ENCODE results near the gene YTHDF2. TPM values are rescaled to one million over a fixed set of nuclear protein-coding genes. Genes with fewer than 3 reads are reported as not detected.
A peak's percentile ranks its signal among the peaks of the same experiment; 100 is the strongest.
"Not testable (repeated sequence)": the region's sequence is repeated elsewhere in the genome, so short reads cannot be mapped to it uniquely, and the experiment has no call there.

YTHDF2 gene
- polyA plus RNA-seq, 4 donors, result 39.1 to 59.0 (median 43.8) TPM

- H3K27me3 ChIP-seq (ENCODE audit: control insufficient read depth in 3 of 3, insufficient read depth in 3 of 3, low read length in 3 of 3), result no peaks in the 10 kb centered on the region
- H3K9me3 ChIP-seq (ENCODE audit: control insufficient read depth in 2 of 2, insufficient read depth in 1 of 2, low read depth in 1 of 2, low read length in 1 of 2), result no peaks in the 10 kb centered on the region
- no peak overlapping the region for H3K4me3 ChIP-seq (ENCODE audit: low read depth in 1 of 3, low read length in 3 of 3)
- no peak for FAIRE-seq
- no peak for DNase-seq
- WGBS, 3 donors, result 80 to 86% (median 84%) methylated on average over 5 of the region's 5 CpGs
- peaks cover 5 to 57% (median 5%) of the 10 kb centered on the region in 3 donors for H3K36me3 ChIP-seq (ENCODE audit: control insufficient read depth in 3 of 3, insufficient read depth in 2 of 3, low read depth in 1 of 3, low read length in 3 of 3)
- no peak overlapping the region for H3K27ac ChIP-seq (ENCODE audit: low read depth in 1 of 3, low read length in 2 of 3)
- peaks cover 11 to 24% (median 16%) of the 10 kb centered on the region in 3 donors for H3K4me1 ChIP-seq (ENCODE audit: control insufficient read depth in 3 of 3, insufficient read depth in 2 of 3, low read depth in 1 of 3, low read length in 2 of 3)
Observed at GRCh38 chr1:28750330-28750729, 13.6 kb downstream of the YTHDF2 start.

- H3K27me3 ChIP-seq (ENCODE audit: control insufficient read depth in 3 of 3, insufficient read depth in 3 of 3, low read length in 3 of 3); H3K9me3 ChIP-seq (ENCODE audit: control insufficient read depth in 2 of 2, insufficient read depth in 1 of 2, low read depth in 1 of 2, low read length in 1 of 2); DNase-seq; H3K4me3 ChIP-seq (ENCODE audit: low read depth in 1 of 3, low read length in 3 of 3); H3K27ac ChIP-seq (ENCODE audit: low read depth in 1 of 3, low read length in 2 of 3); FAIRE-seq: not testable (repeated sequence)
- H3K36me3 ChIP-seq (ENCODE audit: control insufficient read depth in 3 of 3, insufficient read depth in 2 of 3, low read depth in 1 of 3, low read length in 3 of 3), result peaks cover under 1 to 52% (median 5%) of the 10 kb centered on the region in 3 donors
- 70 to 83% (median 80%) methylated on average over 7 to 8 of the region's 8 CpGs for WGBS, 3 donors
- peaks cover 13 to 23% (median 18%) of the 10 kb centered on the region in 3 donors for H3K4me1 ChIP-seq (ENCODE audit: control insufficient read depth in 3 of 3, insufficient read depth in 2 of 3, low read depth in 1 of 3, low read length in 2 of 3)
Observed at GRCh38 chr1:28750771-28751294, 14.1 kb downstream of the YTHDF2 start.

DNA sequence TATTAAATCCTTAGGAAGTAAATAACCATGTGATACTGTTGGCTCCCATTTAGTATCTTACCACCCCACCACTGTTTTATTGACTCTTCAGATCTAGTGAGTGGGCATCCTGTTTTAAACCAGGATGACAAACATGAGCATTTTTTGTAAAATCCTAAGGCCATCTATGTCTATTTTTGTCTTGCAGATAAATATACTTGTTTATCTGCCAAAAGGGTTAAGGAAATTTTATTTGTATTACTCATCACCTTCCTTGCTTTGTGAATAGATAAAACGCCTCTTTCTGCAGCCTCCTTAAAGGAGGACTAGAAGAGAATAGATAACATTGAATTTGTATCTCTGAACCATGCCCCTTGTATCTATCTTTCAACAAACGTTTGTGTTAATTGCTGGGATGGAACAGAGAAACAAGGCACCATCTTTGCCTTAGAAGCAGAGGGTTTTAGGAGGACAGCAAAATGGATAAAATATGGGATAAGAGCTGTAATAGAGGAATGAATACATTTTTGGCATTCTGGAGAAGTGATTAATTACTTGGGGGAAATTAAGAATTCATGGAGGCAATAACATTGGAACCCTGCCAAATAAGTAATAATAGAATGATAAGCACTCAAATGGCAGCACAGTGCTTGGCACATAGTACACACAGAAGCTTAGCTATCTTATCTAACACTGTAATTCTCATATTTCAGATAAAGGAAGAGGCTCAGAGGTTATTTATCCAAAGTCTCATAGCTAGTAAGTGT lies 14.7 kb downstream of the YTHDF2 start:
- Histone ChIP-seq H3K27ac (ENCODE audit: low read depth in 1 of 3, low read length in 2 of 3) (no peak overlapping the region), H3K4me3 (ENCODE audit: low read depth in 1 of 3, low read length in 3 of 3) (no peak overlapping the region), H3K9me3 (ENCODE audit: control insufficient read depth in 2 of 2, insufficient read depth in 1 of 2, low read depth in 1 of 2, low read length in 1 of 2) (no peaks in the 10 kb centered on the region), H3K36me3 (ENCODE audit: control insufficient read depth in 3 of 3, insufficient read depth in 2 of 3, low read depth in 1 of 3, low read length in 3 of 3) (peaks cover 0 to 49% (median 3%) of the 10 kb centered on the region in 3 donors), H3K4me1 (ENCODE audit: control insufficient read depth in 3 of 3, insufficient read depth in 2 of 3, low read depth in 1 of 3, low read length in 2 of 3) (peaks cover 13 to 24% (median 22%) of the 10 kb centered on the region in 3 donors), H3K27me3 (ENCODE audit: control insufficient read depth in 3 of 3, insufficient read depth in 3 of 3, low read length in 3 of 3) (no peaks in the 10 kb centered on the region)
- no peak for FAIRE-seq
- 5 to 21% (median 15%) methylated on average over 2 of the region's 2 CpGs for WGBS, 3 donors
- DNase-seq, result peak; percentile 20 to 79

DNA sequence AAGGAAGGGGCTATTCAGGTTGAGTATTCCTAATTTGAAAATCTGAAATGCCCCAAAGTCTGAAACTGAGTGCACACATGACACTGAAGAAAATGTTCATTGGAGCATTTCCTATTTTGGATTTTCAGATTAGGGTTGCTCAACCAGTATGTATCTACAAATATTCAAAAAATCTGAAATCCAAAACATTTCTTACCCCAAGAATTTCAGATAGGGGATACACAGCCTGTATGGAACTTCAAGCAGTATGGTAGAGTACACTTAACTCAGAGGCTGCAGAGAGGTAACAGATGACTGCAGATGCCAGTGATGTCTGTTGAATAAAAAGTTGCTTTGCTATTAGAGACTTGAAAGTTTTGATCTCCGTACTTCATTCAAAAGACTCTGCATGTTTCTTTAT lies 19.0 kb downstream of the YTHDF2 start:
- Histone ChIP-seq H3K4me3 (ENCODE audit: low read depth in 1 of 3, low read length in 3 of 3) (no peak overlapping the region), H3K4me1 (ENCODE audit: control insufficient read depth in 3 of 3, insufficient read depth in 2 of 3, low read depth in 1 of 3, low read length in 2 of 3) (peaks cover 10 to 16% (median 14%) of the 10 kb centered on the region in 3 donors), H3K27ac (ENCODE audit: low read depth in 1 of 3, low read length in 2 of 3) (no peak overlapping the region), H3K36me3 (ENCODE audit: control insufficient read depth in 3 of 3, insufficient read depth in 2 of 3, low read depth in 1 of 3, low read length in 3 of 3) (peaks cover 0 to 47% (median 5%) of the 10 kb centered on the region in 3 donors), H3K9me3 (ENCODE audit: control insufficient read depth in 2 of 2, insufficient read depth in 1 of 2, low read depth in 1 of 2, low read length in 1 of 2) (no peaks in the 10 kb centered on the region), H3K27me3 (ENCODE audit: control insufficient read depth in 3 of 3, insufficient read depth in 3 of 3, low read length in 3 of 3) (no peaks in the 10 kb centered on the region)
- WGBS, 3 donors, result 19 to 51% (median 21%) methylated on average over 1 of the region's 1 CpG
- FAIRE-seq (no peak), DNase-seq (no peak)

DNA sequence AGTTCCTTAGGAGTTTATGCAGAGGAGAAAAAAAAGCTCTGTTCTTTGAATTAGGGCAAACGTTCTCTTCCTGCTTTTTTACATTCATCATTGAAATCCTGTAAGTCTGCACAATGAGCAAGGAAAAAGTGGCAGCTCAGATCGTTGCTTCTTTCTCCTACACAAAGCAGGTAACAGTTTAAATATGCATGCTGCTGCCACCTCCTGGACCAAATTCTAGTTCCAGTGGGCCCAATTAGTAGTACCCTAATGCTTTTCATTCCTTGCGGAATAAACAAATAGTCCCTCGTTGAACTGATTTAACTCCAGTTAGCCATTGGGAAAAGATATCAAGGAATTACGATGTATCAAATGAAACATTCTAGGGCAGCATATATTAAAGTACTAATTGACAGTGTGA lies 20.1 kb downstream of the YTHDF2 start:
- H3K4me1 ChIP-seq (ENCODE audit: control insufficient read depth in 3 of 3, insufficient read depth in 2 of 3, low read depth in 1 of 3, low read length in 2 of 3), result peaks cover 8 to 14% (median 13%) of the 10 kb centered on the region in 3 donors
- no peak for FAIRE-seq
- peak in 1 of 2 donors; percentile 18 for DNase-seq

DNA sequence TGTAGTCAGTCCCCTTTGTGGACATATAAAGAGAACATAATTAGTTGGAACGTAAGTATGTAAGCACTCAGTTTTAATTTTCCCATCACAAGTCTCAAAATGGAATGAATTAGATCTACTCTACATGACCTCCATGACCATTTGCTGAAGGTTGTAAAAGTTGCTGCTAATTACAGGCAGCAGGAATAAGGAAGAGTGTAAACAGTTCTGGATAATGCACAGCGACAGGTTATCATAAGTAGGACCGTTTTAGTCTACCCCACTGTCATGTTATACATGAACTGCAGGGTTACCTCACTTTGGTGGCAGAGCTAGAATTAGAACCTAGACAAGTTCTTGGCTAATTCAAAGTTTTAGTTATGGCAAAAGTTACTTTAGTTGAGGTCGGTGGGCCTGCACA lies 21.7 kb downstream of the YTHDF2 start:
- FAIRE-seq, result no peak
- no peaks in the 10 kb centered on the region for H3K27me3 ChIP-seq (ENCODE audit: control insufficient read depth in 3 of 3, insufficient read depth in 3 of 3, low read length in 3 of 3)
- no peak for DNase-seq
- 56 to 76% (median 62%) methylated on average over 4 of the region's 4 CpGs for WGBS, 3 donors
- H3K4me3 ChIP-seq (ENCODE audit: low read depth in 1 of 3, low read length in 3 of 3), result no peak overlapping the region
- H3K4me1 ChIP-seq (ENCODE audit: control insufficient read depth in 3 of 3, insufficient read depth in 2 of 3, low read depth in 1 of 3, low read length in 2 of 3), result peaks cover 8 to 14% (median 13%) of the 10 kb centered on the region in 3 donors
- no peak overlapping the region for H3K27ac ChIP-seq (ENCODE audit: low read depth in 1 of 3, low read length in 2 of 3)
- H3K9me3 ChIP-seq (ENCODE audit: control insufficient read depth in 2 of 2, insufficient read depth in 1 of 2, low read depth in 1 of 2, low read length in 1 of 2), result no peaks in the 10 kb centered on the region
- H3K36me3 ChIP-seq (ENCODE audit: control insufficient read depth in 3 of 3, insufficient read depth in 2 of 3, low read depth in 1 of 3, low read length in 3 of 3), result peaks cover 0 to 45% (median 5%) of the 10 kb centered on the region in 3 donors

More for the DNA sequence above, 20.1 kb downstream of the YTHDF2 start:
- 44 to 48% (median 44%) methylated on average over 5 of the region's 5 CpGs for WGBS, 3 donors
- Histone ChIP-seq H3K36me3 (ENCODE audit: control insufficient read depth in 3 of 3, insufficient read depth in 2 of 3, low read depth in 1 of 3, low read length in 3 of 3) (peaks cover 0 to 51% (median 5%) of the 10 kb centered on the region in 3 donors), H3K27me3 (ENCODE audit: control insufficient read depth in 3 of 3, insufficient read depth in 3 of 3, low read length in 3 of 3) (no peaks in the 10 kb centered on the region), H3K27ac (ENCODE audit: low read depth in 1 of 3, low read length in 2 of 3) (no peak overlapping the region), H3K9me3 (ENCODE audit: control insufficient read depth in 2 of 2, insufficient read depth in 1 of 2, low read depth in 1 of 2, low read length in 1 of 2) (no peaks in the 10 kb centered on the region), H3K4me3 (ENCODE audit: low read depth in 1 of 3, low read length in 3 of 3) (no peak overlapping the region)

DNA sequence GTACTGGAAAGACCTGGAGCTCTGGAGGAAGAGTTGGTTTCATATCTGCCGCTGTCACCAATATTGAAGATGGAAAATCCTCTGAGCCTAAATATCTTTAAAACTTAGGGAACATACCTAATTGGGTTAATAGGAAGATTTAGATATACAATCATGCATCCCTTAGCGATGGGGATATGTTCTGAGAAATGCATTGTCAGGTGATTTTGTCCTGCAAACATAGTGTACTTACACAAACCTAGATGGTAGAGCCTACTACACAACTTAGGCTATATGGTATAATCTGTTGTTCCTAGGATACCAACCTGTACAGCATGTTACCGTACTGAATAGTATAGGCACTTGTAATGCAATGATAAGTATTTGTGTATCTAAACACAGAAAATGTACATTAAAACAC lies 22.5 kb downstream of the YTHDF2 start:
- WGBS, 3 donors, result 94 to 98% (median 97%) methylated on average over 3 of the region's 3 CpGs
- Histone ChIP-seq H3K4me3 (ENCODE audit: low read depth in 1 of 3, low read length in 3 of 3) (no peak overlapping the region), H3K4me1 (ENCODE audit: control insufficient read depth in 3 of 3, insufficient read depth in 2 of 3, low read depth in 1 of 3, low read length in 2 of 3) (peaks cover 7 to 14% (median 9%) of the 10 kb centered on the region in 3 donors), H3K27me3 (ENCODE audit: control insufficient read depth in 3 of 3, insufficient read depth in 3 of 3, low read length in 3 of 3) (no peaks in the 10 kb centered on the region), H3K36me3 (ENCODE audit: control insufficient read depth in 3 of 3, insufficient read depth in 2 of 3, low read depth in 1 of 3, low read length in 3 of 3) (peaks cover 0 to 43% (median 3%) of the 10 kb centered on the region in 3 donors), H3K9me3 (ENCODE audit: control insufficient read depth in 2 of 2, insufficient read depth in 1 of 2, low read depth in 1 of 2, low read length in 1 of 2) (no peaks in the 10 kb centered on the region), H3K27ac (ENCODE audit: low read depth in 1 of 3, low read length in 2 of 3) (no peak overlapping the region)
- FAIRE-seq (no peak), DNase-seq (no peak)

- Histone ChIP-seq H3K36me3 (ENCODE audit: control insufficient read depth in 3 of 3, insufficient read depth in 2 of 3, low read depth in 1 of 3, low read length in 3 of 3) (peaks cover 2 to 54% (median 3%) of the 10 kb centered on the region in 3 donors), H3K9me3 (ENCODE audit: control insufficient read depth in 2 of 2, insufficient read depth in 1 of 2, low read depth in 1 of 2, low read length in 1 of 2) (no peaks in the 10 kb centered on the region), H3K27ac (ENCODE audit: low read depth in 1 of 3, low read length in 2 of 3) (no peak overlapping the region), H3K27me3 (ENCODE audit: control insufficient read depth in 3 of 3, insufficient read depth in 3 of 3, low read length in 3 of 3) (no peaks in the 10 kb centered on the region), H3K4me3 (ENCODE audit: low read depth in 1 of 3, low read length in 3 of 3) (no peak overlapping the region), H3K4me1 (ENCODE audit: control insufficient read depth in 3 of 3, insufficient read depth in 2 of 3, low read depth in 1 of 3, low read length in 2 of 3) (peaks cover 0 to 4% (median 3%) of the 10 kb centered on the region in 3 donors)
- DNase-seq, result no peak
- WGBS, 3 donors, result 95 to 99% (median 95%) methylated on average over 5 of the region's 5 CpGs
- no peak for FAIRE-seq
Observed at GRCh38 chr1:28761189-28761588, 24.4 kb downstream of the YTHDF2 start.
